GM21737 (cell line): ENCODE data around the gene PRSS33.
A peak's percentile ranks its signal among the peaks of the same experiment; 100 is the strongest.

Experiments used
- ATAC-seq: cut with Tn5 transposase; IDR thresholded peaks from one replicate; pipeline ENCODE4 v1.9.1; 2021; ENCODE audit warnings: mild to moderate bottlenecking, moderate library complexity; ENCODE audit not compliant: unreplicated experiment

The PRSS33 gene

DNA sequence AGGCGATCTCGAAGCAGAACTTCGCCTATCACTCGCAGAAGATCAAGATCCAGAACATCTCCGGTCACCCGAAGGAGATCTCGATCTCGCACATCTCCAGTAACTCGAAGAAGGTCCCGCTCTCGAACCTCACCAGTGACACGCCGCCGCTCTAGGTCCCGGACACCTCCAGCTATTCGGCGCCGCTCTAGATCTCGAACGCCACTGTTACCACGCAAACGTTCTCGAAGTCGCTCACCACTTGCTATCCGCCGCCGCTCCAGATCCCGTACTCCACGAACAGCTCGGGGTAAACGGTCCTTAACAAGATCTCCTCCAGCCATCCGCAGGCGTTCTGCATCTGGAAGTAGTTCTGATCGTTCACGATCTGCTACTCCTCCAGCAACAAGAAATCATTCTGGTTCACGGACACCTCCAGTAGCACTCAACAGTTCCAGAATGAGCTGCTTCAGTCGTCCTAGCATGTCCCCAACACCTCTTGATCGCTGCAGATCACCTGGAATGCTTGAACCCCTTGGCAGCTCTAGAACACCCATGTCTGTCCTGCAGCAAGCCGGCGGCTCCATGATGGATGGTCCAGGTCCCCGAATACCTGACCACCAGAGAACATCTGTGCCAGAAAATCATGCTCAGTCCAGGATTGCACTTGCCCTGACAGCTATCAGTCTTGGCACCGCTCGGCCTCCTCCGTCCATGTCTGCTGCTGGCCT, 20.8 kb downstream of the PRSS33 start:
- no peak for ATAC-seq

DNA sequence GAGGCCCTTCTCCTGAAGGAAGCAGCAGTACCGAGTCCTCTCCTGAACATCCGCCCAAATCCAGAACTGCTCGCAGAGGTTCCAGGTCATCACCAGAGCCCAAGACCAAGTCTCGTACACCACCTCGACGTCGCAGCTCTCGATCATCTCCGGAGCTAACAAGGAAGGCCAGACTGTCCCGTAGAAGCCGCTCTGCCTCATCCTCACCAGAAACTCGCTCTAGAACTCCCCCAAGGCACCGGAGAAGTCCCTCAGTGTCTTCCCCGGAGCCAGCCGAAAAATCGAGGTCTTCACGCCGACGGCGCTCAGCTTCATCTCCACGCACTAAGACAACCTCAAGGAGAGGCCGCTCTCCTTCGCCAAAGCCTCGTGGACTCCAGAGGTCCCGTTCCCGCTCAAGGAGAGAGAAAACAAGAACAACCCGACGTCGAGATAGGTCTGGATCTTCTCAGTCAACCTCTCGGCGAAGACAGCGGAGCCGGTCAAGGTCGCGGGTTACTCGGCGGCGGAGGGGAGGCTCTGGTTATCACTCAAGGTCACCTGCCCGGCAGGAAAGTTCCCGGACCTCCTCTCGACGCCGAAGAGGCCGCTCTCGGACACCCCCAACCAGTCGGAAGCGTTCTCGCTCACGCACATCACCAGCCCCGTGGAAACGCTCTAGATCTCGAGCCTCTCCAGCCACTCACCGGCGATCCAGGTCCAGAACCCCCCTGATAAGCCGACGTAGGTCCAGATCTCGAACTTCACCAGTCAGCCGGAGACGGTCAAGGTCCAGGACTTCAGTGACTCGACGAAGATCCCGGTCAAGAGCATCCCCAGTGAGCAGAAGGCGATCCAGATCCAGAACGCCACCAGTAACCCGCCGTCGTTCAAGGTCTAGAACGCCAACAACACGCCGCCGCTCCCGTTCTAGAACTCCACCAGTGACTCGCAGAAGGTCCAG, 21.6 kb downstream of the PRSS33 start:
- ATAC-seq, result no peak

GRCh38 chr16:2764718-2765117, 22.6 kb downstream of the PRSS33 start:
- no peak for ATAC-seq

DNA sequence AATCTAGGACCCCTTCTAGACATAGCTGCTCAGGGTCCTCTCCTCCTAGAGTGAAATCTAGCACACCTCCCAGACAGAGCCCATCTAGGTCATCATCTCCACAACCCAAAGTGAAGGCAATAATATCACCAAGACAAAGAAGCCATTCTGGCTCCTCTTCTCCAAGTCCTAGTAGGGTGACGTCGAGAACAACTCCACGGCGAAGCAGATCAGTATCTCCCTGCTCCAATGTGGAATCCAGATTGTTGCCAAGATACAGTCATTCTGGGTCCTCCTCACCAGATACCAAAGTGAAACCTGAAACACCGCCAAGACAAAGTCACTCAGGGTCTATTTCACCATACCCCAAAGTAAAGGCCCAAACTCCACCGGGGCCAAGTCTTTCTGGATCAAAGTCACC, 24.2 kb downstream of the PRSS33 start:
- ATAC-seq, result no peak

- ATAC-seq, result no peak
These were observed 24.6 kb downstream of the PRSS33 start for GRCh38 chr16:2762711-2763110.

- ATAC-seq, result no peak
These were observed 25.3 kb downstream of the PRSS33 start for GRCh38 chr16:2761886-2762583.

DNA sequence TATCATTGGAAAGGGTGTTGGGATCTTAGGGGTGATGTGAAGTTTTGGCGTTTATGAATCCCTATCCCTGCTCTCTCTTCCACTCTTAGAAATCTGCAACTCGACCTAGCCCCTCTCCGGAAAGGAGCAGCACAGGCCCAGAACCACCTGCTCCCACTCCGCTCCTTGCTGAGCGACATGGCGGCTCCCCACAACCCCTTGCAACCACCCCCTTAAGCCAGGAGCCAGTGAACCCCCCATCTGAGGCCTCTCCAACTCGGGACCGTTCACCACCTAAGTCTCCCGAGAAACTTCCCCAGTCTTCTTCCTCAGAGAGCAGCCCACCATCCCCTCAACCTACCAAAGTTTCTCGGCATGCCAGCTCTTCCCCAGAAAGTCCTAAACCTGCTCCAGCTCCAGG, 25.9 kb downstream of the PRSS33 start:
- no peak for ATAC-seq

GRCh38 chr16:2757344-2757743, 30.0 kb downstream of the PRSS33 start:
- ATAC-seq, result no peak

DNA sequence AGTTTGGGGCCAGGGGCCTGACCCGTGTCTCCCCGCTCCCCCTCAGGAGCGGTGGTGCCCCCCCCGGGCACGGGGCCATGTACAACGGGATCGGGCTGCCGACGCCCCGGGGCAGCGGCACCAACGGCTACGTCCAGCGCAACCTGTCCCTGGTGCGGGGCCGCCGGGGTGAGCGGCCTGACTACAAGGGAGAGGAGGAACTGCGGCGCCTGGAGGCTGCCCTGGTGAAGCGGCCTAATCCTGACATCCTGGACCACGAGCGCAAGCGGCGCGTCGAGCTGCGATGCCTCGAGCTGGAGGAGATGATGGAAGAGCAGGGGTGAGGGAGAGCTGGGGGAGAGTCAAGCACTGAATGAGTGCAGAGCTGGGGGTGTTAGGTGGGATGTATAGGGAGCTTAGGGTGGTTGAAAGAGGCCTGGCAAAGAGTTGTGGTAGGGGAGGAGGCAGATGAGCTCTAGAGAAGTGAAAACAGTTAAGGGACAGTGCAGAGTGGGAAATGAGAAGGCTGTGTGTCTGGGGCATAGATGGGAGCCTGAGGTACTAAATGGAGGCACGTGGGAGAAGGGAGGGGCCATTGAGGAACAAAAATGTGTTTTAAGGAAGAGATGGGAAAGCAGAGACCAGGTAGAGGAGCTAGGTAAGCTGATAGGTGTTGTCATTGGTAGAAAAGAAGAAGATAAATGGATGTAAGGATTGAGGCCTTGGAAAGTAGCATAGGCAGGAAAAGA, 30.9 kb downstream of the PRSS33 start:
- ATAC-seq, result no peak

DNA sequence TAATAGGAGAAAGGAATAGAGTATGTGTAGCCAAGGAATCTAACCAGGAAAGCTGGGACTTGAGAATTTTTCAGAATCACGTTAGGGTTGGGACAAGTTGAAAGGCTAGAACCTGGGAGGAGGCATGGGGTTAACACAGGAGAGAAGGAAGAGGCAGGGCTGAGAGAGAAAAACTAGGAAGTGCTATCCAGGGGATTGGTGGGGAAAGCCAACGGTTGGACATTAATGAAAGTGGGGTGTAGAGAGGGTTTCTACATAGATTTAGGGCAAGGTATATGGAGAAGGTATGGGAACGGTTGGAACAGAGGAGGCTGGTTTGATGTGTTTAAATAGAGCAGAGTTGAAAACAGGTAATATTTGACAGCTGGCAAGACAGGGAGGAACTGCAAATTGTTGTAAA, 32.2 kb downstream of the PRSS33 start:
- no peak for ATAC-seq

DNA sequence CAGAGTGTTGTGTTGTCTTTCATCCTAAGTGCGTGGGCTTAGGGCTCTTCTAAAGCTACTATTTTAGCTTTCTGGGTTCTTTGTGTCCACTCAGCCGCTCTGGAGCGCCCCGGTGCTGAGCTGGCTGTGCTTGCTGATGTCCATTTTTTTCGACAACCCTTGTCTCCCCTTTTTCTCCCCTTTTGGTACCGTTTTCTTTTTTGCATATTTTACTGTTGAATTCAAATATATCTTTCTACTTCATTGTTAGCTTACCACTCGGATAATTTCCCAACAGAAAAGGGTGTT, 33.7 kb downstream of the PRSS33 start:
- ATAC-seq, result no peak

DNA sequence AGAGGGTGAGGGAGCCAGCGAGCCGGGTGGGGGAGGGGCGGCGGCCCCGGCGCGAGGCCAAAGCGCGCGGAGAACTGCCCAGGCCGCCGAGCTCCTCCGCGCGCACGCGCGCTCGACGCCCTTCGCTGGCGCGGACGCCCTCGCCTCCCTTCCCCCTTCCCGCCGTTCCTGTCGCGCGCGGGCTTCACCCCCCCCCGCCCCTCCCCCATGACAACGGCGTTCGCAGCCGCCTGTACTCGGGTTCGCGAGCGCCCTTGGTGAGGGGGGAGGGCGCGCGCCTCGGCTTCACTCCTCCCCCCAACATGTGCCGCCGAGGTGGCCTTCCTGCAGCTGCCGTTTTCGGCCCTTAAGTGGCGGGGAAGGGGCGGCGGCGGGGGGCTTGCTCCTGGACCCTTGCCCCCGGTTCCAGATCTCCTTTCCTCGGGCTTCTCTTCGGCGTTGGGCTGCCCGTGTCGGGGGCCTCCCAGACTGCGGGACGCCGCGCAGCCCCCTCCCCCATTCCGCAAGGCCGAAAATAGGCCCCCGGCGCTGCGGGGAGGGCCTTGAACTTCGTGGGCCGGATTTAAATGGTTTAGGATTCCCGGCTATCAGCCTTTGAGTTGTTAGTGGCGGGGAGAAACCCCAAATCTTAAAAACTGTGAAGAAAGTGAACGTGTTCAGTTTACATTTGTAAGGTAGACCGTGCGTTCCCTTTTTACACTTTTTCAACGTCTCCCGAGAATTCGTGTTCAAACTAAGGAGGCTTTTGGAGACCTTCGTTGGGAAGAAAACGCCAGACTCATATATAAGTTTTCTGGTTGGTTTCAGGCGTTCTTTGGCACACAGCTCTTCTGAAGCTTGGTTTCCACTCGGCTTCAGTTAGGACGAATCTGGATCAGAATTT, 34.3 kb downstream of the PRSS33 start:
- ATAC-seq, result peak; percentile 34

DNA sequence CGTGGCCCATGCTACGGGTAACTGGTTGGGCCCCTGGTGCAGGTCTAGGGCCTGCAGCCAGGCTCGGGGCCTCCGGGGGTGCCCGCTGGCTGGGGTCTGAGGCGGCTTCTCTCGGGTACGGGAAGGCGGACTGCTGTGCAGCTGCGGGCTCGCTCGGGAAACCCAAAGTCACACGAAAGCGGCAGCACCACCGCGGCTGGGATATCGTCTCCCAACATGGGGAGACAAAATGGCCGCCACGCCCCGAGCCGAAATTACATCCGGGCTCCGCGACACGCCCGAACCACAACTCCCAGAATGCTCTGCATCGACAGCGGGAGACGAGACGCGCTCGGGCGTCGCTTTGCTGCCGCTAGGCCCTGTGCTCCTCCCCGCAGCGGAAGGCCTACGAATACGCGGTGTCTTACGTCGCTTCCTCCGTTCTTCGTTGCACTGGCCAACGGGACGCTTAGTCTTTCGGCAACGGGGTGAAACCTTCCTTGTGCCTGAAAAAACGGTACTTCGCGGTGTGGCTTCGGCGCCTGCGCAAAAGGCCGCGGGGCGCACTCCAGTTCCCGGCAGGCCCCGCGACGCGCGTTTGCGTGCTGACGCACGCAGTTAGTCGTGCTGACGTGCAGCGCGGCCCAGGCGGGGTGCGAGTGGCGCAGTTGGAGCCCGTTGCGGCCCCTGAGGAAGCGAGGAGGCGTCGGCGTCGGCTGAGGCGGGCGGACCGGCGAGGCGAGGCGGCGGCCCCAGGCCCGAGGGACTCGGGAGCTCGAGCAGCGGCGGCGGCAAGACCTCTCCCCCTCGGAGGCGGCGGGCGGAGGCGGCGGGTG, 35.1 kb downstream of the PRSS33 start, which contains the start of gene SRRM2:
TSS of gene SRRM2 (plus strand) at position 604 of the 815 bp plus-strand sequence. CDS start 3,727 bp downstream, outside the sequence.
- ATAC-seq, result peak; percentile 70

DNA sequence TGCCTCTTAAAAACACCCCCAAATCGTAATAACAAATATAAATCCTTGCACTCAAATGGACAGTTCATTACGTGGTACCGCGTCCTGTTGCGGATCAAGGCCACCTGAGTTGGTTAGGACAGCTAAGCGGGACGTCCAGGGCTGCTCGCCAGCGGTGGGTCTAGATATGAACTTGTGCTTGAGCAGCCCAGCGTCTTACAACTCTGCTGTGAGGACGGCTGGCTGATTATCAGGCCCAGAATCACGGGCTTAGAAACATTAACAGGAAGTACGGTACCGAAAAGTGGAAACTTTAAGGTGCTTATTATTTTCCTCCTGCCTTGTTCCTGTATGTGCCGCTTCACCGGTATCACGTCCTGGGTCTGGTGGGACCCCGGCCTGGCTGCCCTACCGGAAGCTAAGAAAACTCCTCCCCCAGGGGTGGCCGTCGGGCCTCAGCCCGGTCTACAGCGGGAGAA, 35.8 kb downstream of the PRSS33 start:
- ATAC-seq, result peak; percentile 32

DNA sequence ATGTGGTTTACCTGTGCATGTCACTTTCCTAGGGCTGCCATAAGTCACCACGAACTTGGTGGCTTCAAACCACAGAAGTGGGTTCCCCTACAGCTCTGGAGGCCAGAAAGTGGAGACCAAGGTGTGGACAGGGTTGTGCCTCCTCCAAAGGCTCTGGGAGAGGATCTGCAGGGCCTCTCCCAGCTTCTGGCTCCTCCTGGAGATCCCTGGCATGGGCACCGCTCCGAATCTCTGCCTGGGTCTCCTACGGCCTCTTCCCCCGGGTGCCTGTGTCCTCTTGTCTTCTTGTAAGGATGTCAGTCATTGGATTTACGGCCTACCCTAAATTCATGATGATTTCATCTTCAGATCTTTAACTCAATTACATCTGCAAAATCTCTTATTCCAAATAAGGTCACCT, 37.4 kb downstream of the PRSS33 start:
- no peak for ATAC-seq

GRCh38 chr16:2749476-2749875, 37.9 kb downstream of the PRSS33 start:
- no peak for ATAC-seq

DNA sequence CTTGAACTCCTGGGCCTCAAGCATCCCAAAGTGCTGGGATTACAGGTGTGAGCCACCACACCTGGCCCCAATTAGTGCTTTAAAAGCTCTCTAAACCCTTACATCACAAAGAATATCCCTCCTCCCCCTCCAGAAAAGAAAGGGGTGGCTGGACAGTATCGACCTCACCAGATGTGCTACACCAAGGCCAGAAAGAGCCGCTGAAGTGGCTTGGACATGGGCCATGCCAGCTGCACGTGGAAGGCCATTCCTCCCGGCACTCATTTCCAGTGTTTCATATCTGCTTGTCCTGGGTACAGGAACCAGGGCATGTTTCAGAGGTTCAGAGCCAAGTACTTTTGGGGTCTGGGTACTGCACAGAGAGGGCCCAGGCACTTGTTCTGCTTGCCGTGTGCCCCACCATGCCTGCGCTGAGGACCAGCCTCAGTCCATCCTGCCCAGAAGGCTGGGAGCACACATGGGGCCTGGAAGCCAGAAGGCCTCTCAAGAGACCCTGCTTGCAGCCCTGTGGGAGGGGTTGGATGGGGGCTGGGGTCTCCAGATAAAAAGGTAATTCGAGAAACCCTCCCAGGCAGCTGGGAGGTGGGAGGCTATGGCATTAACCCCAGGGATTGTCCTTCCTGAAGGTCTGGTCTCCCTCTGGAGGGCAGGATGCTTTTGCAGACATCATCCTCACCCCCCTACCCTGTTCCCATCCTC, 38.5 kb downstream of the PRSS33 start:
- ATAC-seq, result no peak

GRCh38 chr16:2745961-2746360, 41.4 kb downstream of the PRSS33 start:
- ATAC-seq, result no peak
